Measurements from ENCODE around the gene ATP8A2.

Gene ATP8A2

DNA sequence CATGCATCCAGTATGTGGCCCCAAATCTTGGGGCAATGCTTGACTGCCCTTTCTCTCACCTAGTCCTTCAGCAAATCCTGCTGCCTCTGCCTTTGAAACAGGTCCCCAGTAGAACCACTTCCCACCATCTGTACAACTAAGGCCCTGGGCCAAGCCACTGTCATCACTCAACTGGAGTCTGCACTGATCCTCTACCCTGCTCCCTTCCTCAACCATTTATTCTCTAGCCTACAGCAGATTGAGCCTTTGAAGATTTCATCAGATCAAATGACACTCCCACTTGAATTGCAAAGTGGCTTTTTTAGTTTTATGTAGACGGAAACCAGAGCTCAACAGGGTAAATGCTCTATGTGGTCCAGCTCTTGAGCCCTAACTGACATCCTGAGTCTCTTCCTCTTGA, 43.5 kb downstream of the ATP8A2 start:
- POLR2A ChIA-PET: no interaction called here

DNA sequence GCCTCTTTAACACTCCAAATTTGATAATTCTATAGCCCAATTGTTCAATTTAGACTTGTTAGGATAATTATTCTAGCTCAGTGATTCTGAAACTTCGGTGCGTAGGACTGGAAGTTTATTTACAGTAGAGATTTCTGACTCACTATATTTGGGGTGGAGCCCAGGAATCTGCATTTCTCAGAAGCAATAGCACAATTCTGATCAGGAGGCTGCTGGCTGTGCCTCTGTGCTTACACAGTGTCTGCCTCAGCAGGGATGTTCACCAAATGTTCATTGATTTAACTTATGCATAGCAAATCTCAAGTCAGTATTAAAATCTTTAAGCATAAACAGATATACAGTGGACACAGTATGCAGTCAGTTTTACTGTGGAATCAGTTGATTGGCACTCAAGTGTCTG, 45.8 kb downstream of the ATP8A2 start:
- POLR2A ChIA-PET: no interaction called here
- CTCF ChIA-PET: no interaction called here
- DNase-seq (ENCODE audit: extremely low spot score): no peak
- TF ChIP-seq, protein P1, sequence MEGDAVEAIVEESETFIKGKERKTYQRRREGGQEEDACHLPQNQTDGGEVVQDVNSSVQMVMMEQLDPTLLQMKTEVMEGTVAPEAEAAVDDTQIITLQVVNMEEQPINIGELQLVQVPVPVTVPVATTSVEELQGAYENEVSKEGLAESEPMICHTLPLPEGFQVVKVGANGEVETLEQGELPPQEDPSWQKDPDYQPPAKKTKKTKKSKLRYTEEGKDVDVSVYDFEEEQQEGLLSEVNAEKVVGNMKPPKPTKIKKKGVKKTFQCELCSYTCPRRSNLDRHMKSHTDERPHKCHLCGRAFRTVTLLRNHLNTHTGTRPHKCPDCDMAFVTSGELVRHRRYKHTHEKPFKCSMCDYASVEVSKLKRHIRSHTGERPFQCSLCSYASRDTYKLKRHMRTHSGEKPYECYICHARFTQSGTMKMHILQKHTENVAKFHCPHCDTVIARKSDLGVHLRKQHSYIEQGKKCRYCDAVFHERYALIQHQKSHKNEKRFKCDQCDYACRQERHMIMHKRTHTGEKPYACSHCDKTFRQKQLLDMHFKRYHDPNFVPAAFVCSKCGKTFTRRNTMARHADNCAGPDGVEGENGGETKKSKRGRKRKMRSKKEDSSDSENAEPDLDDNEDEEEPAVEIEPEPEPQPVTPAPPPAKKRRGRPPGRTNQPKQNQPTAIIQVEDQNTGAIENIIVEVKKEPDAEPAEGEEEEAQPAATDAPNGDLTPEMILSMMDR (IDR thresholded peaks at IDR 0.05; ENCODE audit: control extremely low read depth, extremely low read depth, low read depth, missing control alignments): no peak

More for the DNA sequence above, 43.5 kb downstream of the ATP8A2 start:
- CTCF ChIA-PET: no interaction called here
- no peak for DNase-seq (ENCODE audit: extremely low spot score)
- TF ChIP-seq, protein P1 (IDR thresholded peaks at IDR 0.05; ENCODE audit: control extremely low read depth, extremely low read depth, low read depth, missing control alignments): no peak

DNA sequence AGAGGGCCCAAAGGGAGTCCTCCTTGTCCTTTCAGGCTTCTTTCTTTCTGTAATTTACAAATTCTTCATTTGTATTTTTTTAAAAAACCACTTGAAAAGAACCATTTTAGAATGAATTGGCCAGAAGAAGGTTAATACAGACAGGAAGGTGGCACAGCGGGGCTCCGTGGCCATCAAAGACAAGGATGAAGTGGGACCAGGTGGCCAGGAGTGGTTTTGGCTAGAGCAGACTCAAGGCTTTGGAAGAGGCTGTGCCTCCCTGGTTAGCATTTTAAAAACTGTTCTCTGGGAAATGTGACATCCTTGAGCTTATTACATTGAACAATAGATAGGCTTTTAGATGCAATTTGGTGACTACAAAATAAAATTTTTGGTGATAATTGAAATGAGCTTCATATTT, 48.4 kb downstream of the ATP8A2 start:
- DNase-seq (ENCODE audit: extremely low spot score): no peak
- ChIA-PET CTCF (interaction anchor here (1.2 to 2.2 kb wide), 2 partner anchors 9 to 26 kb away, joined by 3 to 5 read pairs; no protein-coding TSS in a partner anchor), POLR2A (no interaction called here)
- TF ChIP-seq, protein P1 (IDR thresholded peaks at IDR 0.05; ENCODE audit: control extremely low read depth, extremely low read depth, low read depth, missing control alignments): no peak

DNA sequence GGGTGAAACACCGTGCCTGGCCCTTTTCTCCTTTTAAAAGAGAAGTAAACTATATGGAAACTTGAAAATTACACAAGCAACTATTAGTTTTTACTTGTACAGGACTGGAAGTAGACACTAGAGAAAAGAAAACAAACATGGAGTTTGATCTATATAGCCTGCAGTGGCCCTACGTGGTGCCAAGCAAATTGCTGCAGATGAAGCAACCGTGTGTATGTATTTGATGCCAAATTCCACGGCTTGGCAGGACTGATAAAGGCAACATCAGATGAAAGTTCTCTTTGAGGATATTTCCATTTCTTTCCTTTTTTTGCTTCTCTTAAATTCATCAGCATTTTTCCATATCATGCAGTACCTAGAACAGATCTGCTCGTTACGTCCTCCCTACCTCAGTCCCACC, 49.8 kb downstream of the ATP8A2 start:
- no peak for DNase-seq (ENCODE audit: extremely low spot score)
- ChIA-PET POLR2A (no interaction called here), CTCF (interaction anchor here (2.2 kb wide), 1 partner anchor 10 kb away, joined by 5 read pairs; no protein-coding TSS in a partner anchor)
- TF ChIP-seq, protein P1 (IDR thresholded peaks at IDR 0.05; ENCODE audit: control extremely low read depth, extremely low read depth, low read depth, missing control alignments): no peak

DNA sequence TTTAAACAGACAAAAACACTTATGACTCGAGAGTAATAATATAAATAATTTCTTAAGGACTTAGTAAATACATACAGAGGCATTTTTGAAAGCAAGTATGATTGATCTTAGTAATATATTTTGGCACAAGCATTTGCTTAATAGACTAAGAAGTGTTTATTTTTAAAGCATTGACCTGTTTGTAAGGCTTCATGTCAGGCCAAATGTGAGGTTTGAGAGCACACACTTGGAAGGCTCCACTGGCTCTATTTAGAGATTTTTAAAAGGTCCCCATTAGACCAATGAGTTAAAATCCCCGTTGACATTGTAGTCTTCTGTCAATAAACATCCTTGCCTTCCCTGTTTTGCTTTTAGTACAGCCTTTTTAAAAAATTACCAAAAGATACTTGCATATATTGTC, 50.4 kb downstream of the ATP8A2 start:
- CTCF ChIA-PET: interaction anchor here (2.2 kb wide), 1 partner anchor 11 kb away, joined by 5 read pairs; no protein-coding TSS in a partner anchor
- DNase-seq (ENCODE audit: extremely low spot score): no peak
- TF ChIP-seq, protein P1 (IDR thresholded peaks at IDR 0.05; ENCODE audit: control extremely low read depth, extremely low read depth, low read depth, missing control alignments): no peak
- POLR2A ChIA-PET: no interaction called here

DNA sequence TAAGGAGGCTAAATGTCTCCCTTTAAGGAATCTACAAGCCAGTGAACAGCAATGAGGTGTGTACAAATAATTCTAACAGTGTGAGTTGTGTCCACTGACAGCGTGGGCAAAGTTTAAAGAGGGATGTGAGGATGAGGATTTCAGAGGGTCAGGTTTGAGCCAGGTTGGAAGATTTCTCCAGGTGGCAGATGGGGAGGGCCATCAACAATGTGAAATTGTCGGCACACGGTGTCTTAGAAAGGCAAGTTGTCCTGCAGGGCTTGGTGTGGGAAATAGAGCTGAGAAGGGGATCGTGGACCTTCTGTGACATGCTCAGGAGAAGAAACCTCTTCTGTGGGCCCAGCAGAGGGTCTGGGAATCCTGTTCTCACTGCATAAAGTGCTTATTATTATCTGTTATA, 52.1 kb downstream of the ATP8A2 start:
- ChIA-PET POLR2A (no interaction called here), CTCF (no interaction called here)
- DNase-seq (ENCODE audit: extremely low spot score): no peak
- TF ChIP-seq, protein P1 (IDR thresholded peaks at IDR 0.05; ENCODE audit: control extremely low read depth, extremely low read depth, low read depth, missing control alignments): no peak

DNA sequence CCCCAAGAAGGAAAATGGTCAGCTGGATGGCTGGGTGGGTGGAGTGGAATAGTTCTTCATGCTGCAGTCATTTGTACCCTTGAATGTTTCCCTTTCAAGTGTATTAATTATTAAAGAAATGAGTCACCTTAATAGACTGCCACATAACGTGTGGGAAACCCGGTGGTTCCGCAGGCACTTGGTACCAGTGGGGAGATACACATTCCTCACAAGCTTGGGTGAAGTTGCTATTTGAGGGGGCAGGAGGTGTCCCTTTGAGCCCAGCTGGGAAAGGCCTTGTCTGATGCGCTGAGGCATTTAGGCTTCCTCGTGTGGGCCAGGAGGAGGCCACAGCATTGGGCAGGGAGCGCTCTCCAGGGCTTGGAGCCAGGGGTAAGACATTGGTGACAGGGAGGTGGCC, 57.7 kb downstream of the ATP8A2 start:
- POLR2A ChIA-PET: no interaction called here
- no peak for DNase-seq (ENCODE audit: extremely low spot score)
- CTCF ChIA-PET: no interaction called here
- TF ChIP-seq, protein P1 (IDR thresholded peaks at IDR 0.05; ENCODE audit: control extremely low read depth, extremely low read depth, low read depth, missing control alignments): no peak
